ENCODE data around the gene ARHGEF4. TPM values are rescaled to one million over a fixed set of nuclear protein-coding genes. Genes with fewer than 3 reads are reported as not detected.
A peak's percentile ranks its signal among the peaks of the same experiment; 100 is the strongest.

The ARHGEF4 gene
- polyA plus RNA-seq, 6 donors from 2014 or later = not detected

DNA sequence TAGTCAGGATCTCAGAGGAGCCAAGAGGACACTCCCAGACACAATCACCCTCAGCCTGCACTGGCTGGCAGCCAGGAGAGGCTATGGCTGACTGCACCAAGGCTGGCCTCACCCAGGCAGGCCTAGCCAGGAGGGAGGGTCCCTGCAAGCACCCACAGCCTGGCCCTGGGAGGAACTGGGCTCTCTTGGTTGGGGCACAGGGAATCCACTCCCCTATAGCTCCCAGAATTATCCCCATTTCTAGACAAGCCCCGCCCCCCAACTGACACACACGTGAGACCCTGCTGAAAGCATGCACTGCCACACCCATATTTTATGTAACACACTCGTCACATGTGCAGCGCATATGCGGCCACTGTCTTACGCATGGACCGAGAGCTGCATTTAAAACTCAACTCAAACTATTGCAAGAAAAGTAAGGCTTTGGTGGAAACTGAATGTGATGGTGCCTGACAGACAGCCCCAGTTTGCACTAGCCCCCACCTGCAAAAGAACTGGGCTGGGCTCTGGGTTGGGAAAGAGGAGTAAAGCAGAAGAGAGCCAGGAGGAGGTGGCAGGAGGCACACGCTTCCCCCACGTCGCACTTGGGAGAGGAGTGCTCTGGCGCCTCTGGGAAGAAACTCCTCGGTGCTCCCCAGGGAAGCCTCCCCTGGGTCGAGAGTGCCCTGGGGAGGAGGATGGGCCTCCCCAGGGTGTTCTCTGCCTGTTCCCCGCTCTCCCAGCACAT lies 28.9 kb upstream of the ARHGEF4 start:
- H3K27me3 Mint-ChIP-seq = peaks cover 14 to 20% (median 18%) of the 10 kb centered on the region in 3 donors
- H3K4me1 Mint-ChIP-seq = no peaks in the 10 kb centered on the region
- no peak for DNase-seq
- H3K4me3 Mint-ChIP-seq = no peak overlapping the region
- H3K9me3 Mint-ChIP-seq = peaks cover 0 to 7% (median 3%) of the 10 kb centered on the region in 7 donors
- no peak overlapping the region for H3K27ac Mint-ChIP-seq
- no peaks in the 10 kb centered on the region for H3K36me3 Mint-ChIP-seq
- ATAC-seq (ENCODE audit: low read depth in 2 of 2) = no peak

DNA sequence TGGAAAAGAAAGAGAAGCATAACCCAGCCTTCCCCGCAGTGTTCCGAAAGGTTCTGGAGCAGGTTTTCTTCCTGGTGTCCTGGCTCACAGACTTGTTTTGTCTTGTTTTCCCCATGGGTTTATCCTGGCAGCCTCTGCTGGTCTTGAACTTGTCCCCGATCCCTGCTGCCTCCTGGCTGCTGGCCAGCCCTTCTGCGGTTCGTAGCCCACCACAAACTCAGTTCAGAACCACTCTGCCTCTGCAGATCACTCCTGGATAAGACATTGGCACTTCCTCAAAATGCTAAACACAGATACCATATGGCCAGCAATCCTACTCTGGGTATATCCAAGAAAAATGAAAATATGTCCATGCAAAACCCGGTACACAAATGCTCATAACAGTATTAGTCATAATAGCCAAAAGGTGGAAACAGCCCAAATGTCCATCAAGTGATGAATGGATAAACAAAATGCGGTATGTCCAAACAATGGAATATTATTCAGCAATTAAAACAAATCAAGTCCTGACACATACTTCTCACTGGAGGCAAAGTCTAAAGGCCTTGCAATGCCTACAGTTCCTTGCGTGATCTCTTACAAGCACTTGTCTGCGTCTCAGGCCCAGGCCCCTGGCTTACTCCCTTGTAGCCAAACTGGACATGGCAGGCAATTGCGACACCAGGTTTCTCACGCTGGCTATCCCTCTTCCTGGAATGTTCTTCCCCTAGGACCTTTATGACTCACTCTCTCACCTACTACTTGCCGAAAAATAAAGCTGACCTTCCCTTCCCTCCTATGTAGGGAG lies 28.0 kb upstream of the ARHGEF4 start:
- ATAC-seq (ENCODE audit: low read depth in 2 of 2) (no peak), DNase-seq (no peak)
- Mint-ChIP-seq H3K4me1 (no peaks in the 10 kb centered on the region), H3K4me3 (no peak overlapping the region), H3K27ac (no peak overlapping the region), H3K36me3 (no peaks in the 10 kb centered on the region), H3K27me3 (peaks cover 14 to 20% (median 18%) of the 10 kb centered on the region in 3 donors), H3K9me3 (peaks cover 0 to 7% (median 3%) of the 10 kb centered on the region in 7 donors)

DNA sequence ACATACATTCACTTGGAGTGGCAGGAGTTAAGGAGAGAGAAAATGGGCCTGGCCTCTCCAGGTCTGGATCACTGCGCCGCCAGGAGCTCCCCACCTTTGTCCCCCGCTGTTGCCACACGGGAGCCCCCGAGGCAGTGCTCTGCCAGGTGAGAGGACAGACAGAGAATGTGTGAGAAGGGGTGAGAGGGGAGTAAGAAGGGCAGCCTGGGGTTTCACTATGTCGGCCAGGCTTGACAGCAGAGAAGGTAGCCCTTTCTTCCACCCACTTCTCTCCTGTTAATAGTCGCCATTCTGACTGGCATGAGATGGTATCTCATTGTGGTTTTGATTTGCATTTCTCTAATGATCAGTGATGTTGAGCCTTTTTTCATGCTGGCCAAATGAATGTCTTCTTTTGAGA lies 26.2 kb upstream of the ARHGEF4 start:
- H3K4me1 Mint-ChIP-seq = no peaks in the 10 kb centered on the region
- H3K27ac Mint-ChIP-seq = peak overlapping the region in 1 of 6 donors; percentile 11
- DNase-seq (no peak), ATAC-seq (ENCODE audit: low read depth in 2 of 2) (no peak)
- H3K36me3 Mint-ChIP-seq = no peaks in the 10 kb centered on the region
- H3K27me3 Mint-ChIP-seq = peaks cover 14 to 33% (median 25%) of the 10 kb centered on the region in 3 donors
- peak overlapping the region in 1 of 8 donors; percentile 9 for H3K4me3 Mint-ChIP-seq
- peaks cover 0 to 7% (median 3%) of the 10 kb centered on the region in 7 donors for H3K9me3 Mint-ChIP-seq

DNA sequence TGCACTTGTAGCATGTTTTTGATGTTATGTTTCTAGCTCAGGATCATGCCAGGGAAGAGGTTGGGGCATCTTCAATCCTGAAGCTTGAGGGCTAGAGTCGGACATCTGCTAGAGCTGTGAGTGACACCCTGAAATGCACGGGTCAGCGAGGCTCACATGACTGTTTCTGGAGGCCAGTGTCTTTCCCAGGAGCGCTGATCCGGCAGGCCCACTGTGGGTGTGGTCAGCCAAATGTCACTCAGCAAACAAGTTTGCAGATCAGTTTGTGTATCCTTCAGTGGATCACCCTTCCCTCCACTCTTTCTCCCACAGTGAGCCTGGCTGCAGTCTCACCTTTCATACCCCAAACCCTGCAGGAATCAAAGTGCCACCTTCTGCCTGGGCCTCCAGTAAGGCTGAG lies 23.0 kb upstream of the ARHGEF4 start:
- Mint-ChIP-seq H3K9me3 (peaks cover 0 to 3% (median 2%) of the 10 kb centered on the region in 7 donors), H3K4me1 (no peaks in the 10 kb centered on the region), H3K27ac (no peak overlapping the region), H3K4me3 (peak overlapping the region in 1 of 8 donors; percentile 52), H3K36me3 (peaks cover 0 to 4% of the 10 kb centered on the region in 2 donors), H3K27me3 (peaks cover 15 to 32% (median 23%) of the 10 kb centered on the region in 3 donors)
- DNase-seq (no peak), ATAC-seq (ENCODE audit: low read depth in 2 of 2) (no peak)

DNA sequence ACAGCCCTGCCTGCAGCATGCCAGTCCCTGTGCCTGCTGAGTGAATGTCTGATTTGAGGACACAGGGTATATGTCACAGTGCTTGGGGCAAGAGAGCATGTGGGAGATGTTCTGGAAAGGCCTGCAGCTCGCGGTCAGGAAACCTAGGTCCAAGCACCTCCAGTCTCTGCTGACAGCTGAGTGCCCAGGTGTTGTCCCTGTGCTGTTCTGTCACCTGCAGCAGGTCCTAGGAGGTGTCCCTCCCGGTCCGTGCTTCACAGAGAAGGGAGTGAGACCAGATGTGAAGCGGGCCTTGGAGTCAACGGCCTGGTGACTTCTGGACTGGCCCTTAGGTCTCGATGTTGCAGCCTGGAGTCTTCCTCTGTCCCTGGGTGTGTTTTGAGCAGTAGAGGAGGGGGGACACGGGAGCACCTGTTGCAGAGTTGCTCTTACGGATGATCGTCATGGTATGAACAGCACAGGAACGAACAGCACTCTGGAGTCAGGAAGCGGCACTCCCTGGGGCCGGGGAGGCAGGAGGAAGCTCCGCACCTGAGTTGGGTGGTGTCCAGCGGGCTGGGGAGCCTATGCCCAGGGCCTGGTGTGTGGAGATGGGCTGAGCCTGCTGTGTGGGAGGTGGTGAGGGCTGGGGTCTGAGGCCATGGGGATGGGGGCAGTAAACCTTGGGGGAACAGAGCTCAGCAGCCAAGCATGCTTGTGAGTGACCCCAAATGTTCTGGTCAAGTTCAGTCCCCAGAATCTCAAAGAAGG lies 21.6 kb upstream of the ARHGEF4 start:
- ATAC-seq (ENCODE audit: low read depth in 2 of 2) = no peak

DNA sequence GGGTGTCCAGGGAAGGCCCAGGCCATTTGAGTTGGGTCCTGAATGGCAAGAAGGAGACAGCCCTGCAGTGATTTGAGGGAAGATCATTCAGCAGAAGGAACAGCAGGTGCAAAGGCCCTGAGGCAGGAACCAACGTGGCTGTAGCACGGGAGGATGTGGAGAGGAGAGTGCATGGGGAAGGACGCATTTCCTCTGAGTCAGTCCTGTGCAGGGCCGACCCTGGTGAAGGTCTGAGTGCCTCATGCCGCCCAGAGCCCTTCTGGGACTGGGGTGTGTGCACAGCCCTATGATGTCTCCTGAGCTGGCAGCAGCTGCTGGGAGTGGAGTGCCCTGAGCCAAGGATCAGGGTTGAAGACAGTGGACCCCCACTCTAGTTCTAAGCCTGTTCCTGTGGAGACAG lies 17.9 kb upstream of the ARHGEF4 start:
- DNase-seq (no peak), ATAC-seq (ENCODE audit: low read depth in 2 of 2) (no peak)
- Mint-ChIP-seq H3K4me3 (no peak overlapping the region), H3K27ac (no peak overlapping the region), H3K9me3 (no peaks in the 10 kb centered on the region), H3K36me3 (peaks cover 0 to 5% of the 10 kb centered on the region in 2 donors), H3K27me3 (peaks cover 5 to 20% (median 18%) of the 10 kb centered on the region in 3 donors), H3K4me1 (no peaks in the 10 kb centered on the region)

More for the DNA sequence above, 21.6 kb upstream of the ARHGEF4 start:
- H3K27me3 Mint-ChIP-seq = peaks cover 10 to 27% (median 25%) of the 10 kb centered on the region in 3 donors
- peaks cover 0 to 2% (median 0%) of the 10 kb centered on the region in 7 donors for H3K9me3 Mint-ChIP-seq
- DNase-seq = no peak
- no peak overlapping the region for H3K4me3 Mint-ChIP-seq
- H3K36me3 Mint-ChIP-seq = peaks cover 0 to 5% of the 10 kb centered on the region in 2 donors
- peak overlapping the region in 1 of 6 donors; percentile 38 for H3K27ac Mint-ChIP-seq
- H3K4me1 Mint-ChIP-seq = no peaks in the 10 kb centered on the region

DNA sequence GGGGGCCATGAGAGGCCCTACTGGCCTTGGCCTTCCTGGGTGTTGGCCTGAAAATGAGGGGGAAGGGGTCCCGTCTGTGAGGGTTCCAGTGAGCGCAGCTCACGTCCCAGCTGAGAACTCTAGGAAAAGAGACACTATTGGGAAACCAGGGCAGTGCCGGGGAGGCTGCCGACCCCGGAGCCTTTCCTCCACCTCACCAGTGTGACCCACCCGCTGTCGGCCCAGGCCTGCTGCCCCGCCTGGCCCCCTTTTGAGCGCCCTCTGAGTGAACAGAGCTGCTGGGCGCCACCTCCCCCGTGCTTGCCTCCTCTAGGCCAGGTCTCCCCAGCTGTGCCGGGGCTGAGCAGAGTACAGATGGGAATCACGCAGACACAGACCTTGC lies 17.5 kb upstream of the ARHGEF4 start:
- DNase-seq = no peak
- peaks cover 0 to 5% of the 10 kb centered on the region in 2 donors for H3K36me3 Mint-ChIP-seq
- no peak overlapping the region for H3K4me3 Mint-ChIP-seq
- no peak overlapping the region for H3K27ac Mint-ChIP-seq
- H3K9me3 Mint-ChIP-seq = no peaks in the 10 kb centered on the region
- peaks cover 0 to 4% (median 3%) of the 10 kb centered on the region in 3 donors for H3K4me1 Mint-ChIP-seq
- no peak for ATAC-seq (ENCODE audit: low read depth in 2 of 2)
- peaks cover 5 to 18% (median 18%) of the 10 kb centered on the region in 3 donors for H3K27me3 Mint-ChIP-seq

DNA sequence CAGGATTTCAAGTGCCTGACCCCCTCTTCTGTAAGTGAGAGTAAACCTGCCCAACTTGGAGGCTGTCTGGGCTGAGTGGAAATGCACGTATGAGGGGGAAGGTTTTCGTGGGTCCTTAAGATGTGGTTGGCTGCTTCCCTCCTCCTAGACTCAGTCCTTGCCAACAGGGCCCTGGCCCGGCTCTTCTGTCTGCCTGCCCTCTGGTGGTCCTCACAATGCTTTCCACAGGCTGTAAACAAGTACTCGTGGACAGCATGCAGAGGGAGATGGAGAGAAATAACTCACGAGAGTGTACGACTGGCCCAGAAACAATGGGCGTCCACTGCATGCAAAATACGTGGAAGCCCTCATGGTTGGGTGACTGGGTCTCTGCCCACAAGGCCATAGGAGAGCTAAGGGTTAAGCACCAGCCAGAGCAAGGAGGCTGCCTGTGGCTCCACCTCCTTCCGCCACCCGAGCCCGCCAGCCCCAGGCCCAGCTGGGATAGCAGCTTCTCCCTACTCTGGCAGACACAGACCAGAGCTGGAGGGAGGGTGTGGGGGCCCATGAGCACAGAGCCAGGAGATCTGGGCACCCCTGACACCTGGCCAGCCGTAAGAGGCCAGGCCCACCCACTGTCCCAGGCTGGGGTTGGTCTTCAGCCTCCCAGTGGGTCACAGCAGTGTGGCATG lies 17.0 kb upstream of the ARHGEF4 start:
- DNase-seq (no peak), ATAC-seq (ENCODE audit: low read depth in 2 of 2) (no peak)
- H3K27ac Mint-ChIP-seq = no peak overlapping the region
- H3K4me1 Mint-ChIP-seq = peaks cover 0 to 9% (median 5%) of the 10 kb centered on the region in 3 donors
- peaks cover 0 to 5% of the 10 kb centered on the region in 2 donors for H3K36me3 Mint-ChIP-seq
- H3K4me3 Mint-ChIP-seq = no peak overlapping the region
- H3K27me3 Mint-ChIP-seq = peaks cover 5 to 16% (median 13%) of the 10 kb centered on the region in 3 donors
- no peaks in the 10 kb centered on the region for H3K9me3 Mint-ChIP-seq

DNA sequence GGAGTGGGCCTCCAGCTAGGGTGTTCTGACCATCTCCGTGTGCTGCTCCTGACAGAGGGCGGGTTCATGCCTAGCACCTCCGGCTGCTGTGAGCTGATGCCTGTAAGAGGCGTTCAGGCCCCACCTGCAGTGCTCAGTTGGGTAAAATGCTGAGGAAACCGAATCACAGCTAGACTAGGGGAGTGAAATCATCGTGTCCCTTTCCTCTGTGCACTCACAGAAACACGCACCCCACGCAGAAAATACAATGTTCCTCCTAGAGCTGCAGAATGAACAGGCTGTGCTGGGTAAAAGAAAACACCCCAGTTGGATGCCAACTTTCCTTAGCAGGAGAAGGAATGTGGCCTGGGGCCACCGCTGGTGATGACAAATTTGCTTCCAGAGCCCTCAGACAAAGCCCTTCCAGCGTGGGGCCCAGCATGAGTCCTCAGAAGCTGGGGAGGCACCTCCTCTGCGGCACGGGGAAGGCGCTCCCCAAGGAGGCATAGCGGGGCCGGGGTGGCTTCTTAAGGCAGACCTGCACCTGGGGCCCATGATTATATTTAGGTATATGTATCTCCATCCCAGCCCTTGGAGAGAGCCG lies 16.3 kb upstream of the ARHGEF4 start:
- Mint-ChIP-seq H3K9me3 (no peaks in the 10 kb centered on the region), H3K36me3 (peaks cover 0 to 5% of the 10 kb centered on the region in 2 donors), H3K4me3 (no peak overlapping the region), H3K4me1 (peaks cover 0 to 14% (median 5%) of the 10 kb centered on the region in 3 donors), H3K27ac (no peak overlapping the region), H3K27me3 (peaks cover 5 to 10% (median 7%) of the 10 kb centered on the region in 3 donors)
- DNase-seq (no peak), ATAC-seq (ENCODE audit: low read depth in 2 of 2) (no peak)

DNA sequence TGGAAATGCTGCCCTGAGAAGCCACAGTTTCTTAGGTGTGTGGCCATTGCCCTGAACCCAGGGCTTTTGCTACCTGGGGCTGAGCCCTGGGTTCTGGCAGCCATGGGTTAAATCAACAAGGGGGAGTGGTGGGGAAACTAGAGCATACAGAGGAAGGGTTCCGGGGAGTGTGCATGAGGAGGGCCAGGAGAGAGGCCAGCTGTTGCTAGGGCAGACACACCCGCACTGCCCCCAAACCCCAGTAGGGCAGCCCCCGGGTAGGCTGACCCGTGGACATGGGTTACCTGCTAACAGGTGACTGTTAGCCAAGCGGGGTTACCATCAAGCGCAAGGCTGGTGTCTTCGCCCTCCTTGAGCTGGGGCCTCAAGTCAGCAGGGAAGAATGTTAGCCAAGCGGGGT lies 14.8 kb upstream of the ARHGEF4 start:
- Mint-ChIP-seq H3K27me3 (peaks cover 5 to 9% (median 6%) of the 10 kb centered on the region in 3 donors), H3K36me3 (peaks cover 0 to 5% of the 10 kb centered on the region in 2 donors), H3K4me1 (peaks cover 0 to 14% (median 5%) of the 10 kb centered on the region in 3 donors), H3K27ac (no peak overlapping the region), H3K4me3 (no peak overlapping the region), H3K9me3 (no peaks in the 10 kb centered on the region)
- ATAC-seq (ENCODE audit: low read depth in 2 of 2) = no peak
- DNase-seq = no peak

DNA sequence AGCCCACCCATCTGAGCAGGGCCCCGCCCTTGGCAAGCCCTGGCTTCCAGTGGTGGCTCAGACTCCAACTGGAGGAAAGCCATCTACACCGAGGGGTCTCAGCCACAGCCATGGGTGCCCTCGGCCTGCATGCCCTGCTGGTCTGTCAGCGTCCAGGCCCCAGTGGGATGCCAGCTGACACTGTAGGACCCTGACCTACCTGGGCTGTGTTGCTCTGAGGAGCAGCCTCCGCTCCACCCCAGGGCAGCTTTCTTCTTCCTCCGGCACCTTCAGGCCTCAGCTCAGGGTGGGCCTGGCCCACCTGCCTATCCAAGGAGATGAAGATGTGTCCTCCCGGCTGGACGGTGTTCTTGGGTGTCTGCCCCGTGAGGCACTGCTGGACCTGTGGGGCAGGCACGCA lies 13.9 kb upstream of the ARHGEF4 start:
- no peak for ATAC-seq (ENCODE audit: low read depth in 2 of 2)
- peaks cover 5 to 9% (median 6%) of the 10 kb centered on the region in 3 donors for H3K27me3 Mint-ChIP-seq
- peaks cover 0 to 15% (median 5%) of the 10 kb centered on the region in 3 donors for H3K4me1 Mint-ChIP-seq
- peak overlapping the region in 1 of 8 donors; percentile 29 for H3K4me3 Mint-ChIP-seq
- no peaks in the 10 kb centered on the region for H3K9me3 Mint-ChIP-seq
- H3K27ac Mint-ChIP-seq = no peak overlapping the region
- DNase-seq = no peak
- peaks cover 0 to 5% of the 10 kb centered on the region in 2 donors for H3K36me3 Mint-ChIP-seq

DNA sequence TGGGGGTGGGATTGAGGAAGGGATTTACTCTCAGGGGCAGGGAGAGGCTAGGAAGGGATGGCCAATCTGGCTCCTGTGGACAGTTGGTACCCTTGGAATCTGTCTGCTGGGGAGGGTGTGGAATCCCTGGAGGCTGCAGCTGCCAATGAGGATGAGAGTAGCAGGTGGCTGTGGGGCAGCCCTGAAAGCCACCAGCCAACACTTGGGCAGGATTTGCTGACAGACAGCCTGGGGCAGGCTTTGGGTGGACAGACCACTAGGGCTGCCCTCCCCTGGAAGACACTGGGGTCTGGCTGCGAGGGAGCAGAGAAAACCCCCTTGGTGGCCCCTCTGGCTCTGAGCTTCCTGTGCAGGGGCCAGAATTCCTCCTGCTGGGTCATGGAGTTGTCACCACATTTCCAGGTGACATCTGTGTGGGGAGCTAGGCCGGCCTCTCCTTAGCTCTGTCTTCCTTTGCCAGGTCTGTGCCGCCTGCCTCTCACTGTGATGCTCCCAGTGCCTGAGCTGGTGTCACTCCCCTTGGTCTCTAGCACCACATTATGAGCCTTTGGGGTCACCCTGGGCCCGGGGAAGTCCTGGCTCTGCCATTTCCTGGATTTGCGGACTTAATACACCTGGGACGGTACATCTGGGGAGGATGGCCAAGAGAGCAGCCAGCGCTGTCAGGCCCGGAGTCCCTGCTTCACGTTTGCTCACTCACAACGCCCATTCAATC lies 13.4 kb upstream of the ARHGEF4 start:
- peak overlapping the region in 1 of 8 donors; percentile 29 for H3K4me3 Mint-ChIP-seq
- ATAC-seq (ENCODE audit: low read depth in 2 of 2) = no peak
- H3K27ac Mint-ChIP-seq = peak overlapping the region in 1 of 6 donors; percentile 42
- H3K27me3 Mint-ChIP-seq = peaks cover 5 to 8% (median 6%) of the 10 kb centered on the region in 3 donors
- H3K9me3 Mint-ChIP-seq = no peaks in the 10 kb centered on the region
- peaks cover 0 to 15% (median 5%) of the 10 kb centered on the region in 3 donors for H3K4me1 Mint-ChIP-seq
- no peak for DNase-seq
- peaks cover 0 to 5% of the 10 kb centered on the region in 2 donors for H3K36me3 Mint-ChIP-seq
